ENCODE results near the gene GRID2.

GRID2 gene

DNA sequence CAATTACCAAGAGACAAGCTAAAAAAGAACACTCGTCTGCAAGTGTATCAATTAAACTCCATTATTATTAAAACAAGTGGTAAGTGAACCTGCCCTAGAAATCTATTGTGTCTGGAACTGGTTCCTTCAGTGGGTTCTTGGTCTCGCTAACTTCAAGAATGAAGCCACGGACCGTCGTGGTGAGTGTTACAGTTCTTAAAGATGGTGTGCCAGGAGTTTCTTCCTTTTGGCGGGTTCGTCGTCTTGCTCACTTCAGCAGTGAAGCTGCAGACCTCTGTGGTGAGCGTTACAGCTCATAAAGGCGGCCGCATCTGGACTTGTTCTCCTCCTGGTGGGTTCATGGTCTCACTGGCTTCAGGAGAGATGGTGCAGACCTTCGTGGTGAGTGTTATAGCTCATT, 231.8 kb downstream of the GRID2 start:
- DNase-seq: no peak

DNA sequence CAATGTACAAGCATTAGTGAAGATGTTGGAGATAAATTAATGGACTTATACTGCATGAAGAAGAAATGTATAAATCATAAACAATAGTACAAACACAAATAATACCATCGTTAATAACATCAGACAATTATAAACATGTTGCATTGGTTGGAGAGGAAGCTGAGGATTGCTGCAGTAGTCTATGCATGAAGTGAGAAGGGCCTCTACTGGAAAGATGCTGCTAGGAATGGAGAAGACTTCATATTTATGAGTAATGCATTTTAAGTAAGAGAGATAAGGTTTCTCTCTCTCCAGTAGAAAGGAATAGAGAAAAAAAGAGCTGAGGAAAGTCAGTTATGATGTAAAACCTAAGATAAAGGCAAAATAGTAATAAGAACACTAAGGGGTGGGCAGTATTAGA, 247.8 kb downstream of the GRID2 start:
- no peak for DNase-seq

DNA sequence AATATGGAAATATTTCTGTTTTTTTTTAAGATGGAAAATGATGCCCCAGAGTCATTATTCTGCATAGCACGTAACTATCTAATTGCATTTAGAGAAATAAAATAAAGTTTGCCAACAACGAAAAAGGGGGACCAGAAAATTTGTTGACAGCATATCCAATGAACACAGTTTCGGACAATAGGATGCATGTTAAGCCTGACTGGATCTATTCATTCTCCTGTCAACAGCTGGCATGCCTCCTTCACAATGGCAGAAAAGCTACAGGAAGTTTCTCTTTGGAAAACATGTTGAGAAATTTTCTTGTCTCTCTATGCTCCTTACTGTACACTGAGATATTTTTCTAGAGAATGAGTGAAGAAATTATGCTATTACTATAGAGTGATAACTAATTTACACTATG, 262.5 kb downstream of the GRID2 start:
- DNase-seq: no peak

DNA sequence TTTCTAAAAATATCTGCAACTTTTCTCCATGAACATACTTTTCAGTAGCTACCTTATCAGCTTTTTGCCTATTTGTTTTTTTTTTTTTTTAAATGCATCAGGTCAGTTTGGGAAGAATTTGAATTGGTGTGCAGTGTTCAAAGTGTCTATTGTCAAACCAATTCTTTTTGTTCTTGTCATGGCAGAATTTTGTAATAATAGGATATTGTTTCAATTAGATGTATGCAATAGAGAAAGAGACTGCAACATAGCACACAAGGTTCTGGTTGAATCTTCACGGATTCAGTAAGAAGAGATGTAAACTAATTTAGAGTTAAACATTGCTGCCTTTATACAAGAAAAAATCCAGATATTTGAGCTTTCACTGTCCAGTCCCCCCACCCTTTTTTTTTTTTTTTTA, 277.1 kb downstream of the GRID2 start:
- DNase-seq: no peak

- no peak for DNase-seq
Measured at GRCh38 chr4:92599044-92599443, 295.3 kb downstream of the GRID2 start.

- DNase-seq: no peak
Measured at GRCh38 chr4:92600638-92601037, 296.9 kb downstream of the GRID2 start.

DNA sequence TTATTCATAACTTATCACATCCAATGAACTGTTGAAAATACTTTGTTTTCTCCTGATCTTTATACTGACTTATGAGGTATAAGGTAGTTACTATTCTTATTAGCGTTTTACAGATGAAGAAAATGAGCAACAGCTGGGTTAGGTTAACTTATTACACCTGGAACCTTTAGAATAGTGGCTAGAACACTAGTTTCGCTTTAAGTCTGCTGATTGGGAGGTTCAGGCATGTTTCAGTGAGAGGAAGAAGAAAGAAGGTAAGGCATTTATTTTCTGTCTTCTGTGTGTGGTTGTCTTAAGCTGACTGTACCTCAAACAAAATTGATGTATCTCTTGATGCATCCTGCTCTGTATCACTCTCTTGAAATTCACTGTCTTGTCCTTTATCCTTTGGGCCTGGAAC, 302.5 kb downstream of the GRID2 start:
- DNase-seq: no peak

- no peak for DNase-seq
Measured at GRCh38 chr4:92615049-92615448, 311.3 kb downstream of the GRID2 start.

DNA sequence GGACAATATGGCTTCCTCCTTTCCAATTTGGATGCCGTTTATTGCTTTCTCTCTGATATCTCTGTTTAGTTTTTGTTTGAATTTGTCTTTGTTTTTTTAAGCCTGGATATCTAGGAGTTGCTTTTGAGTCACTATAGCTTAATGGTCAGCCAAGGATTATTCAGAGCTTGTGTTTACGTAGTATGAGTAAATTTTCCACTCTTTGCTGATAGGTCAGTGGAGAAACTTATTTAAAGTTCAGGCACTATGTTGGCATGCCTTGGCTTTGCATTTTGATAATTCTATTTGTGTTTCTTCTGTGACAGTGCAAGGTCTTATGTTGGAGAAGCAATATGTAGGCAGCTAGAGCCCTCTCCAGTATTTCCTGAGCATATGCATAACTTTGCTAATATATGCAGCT, 315.2 kb downstream of the GRID2 start:
- DNase-seq: no peak

DNA sequence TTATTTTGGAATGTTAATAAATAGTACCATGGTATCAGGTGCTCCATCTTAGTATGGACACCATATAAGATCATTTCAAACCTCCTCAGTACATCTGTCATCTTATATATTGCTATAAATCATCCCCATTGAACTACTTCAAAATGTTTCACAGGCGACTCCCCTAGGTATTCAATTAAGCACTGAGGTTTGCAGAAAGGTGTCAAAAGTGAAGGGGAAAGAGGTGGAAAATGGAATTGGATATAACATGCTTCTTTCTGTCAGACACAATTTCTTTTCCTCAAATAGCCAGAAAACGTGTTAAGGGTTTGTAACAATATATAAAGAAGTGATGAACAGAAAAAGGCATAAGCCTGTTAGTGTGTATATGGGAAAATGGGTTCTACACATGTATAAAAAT, 325.5 kb downstream of the GRID2 start:
- no peak for DNase-seq

- DNase-seq: no peak
Measured at GRCh38 chr4:92634882-92635281, 331.1 kb downstream of the GRID2 start.

- no peak for DNase-seq
Measured at GRCh38 chr4:92636038-92636806, 332.5 kb downstream of the GRID2 start.

GRCh38 chr4:92641409-92641808, 337.6 kb downstream of the GRID2 start:
- no peak for DNase-seq

GRCh38 chr4:92646826-92647225, 343.1 kb downstream of the GRID2 start:
- DNase-seq: no peak

DNA sequence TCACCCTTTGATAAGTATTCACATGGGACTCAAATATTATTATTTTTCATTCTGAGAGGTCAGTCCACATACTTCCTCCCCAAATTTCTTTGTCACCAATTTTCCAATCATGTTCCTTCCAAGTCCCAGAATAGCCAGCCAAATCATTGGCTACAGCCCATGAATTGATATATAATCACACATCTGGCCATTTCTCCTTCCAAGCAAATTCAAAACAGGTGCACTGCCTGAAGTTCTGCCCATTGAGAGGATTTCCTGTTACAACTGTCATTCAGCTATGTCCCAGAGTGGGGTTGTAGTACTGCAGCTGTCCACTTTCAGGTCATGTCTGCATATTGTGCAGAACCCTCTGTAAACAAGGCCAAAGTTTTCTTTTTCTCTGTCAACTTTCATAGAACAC, 347.8 kb downstream of the GRID2 start:
- no peak for DNase-seq

DNA sequence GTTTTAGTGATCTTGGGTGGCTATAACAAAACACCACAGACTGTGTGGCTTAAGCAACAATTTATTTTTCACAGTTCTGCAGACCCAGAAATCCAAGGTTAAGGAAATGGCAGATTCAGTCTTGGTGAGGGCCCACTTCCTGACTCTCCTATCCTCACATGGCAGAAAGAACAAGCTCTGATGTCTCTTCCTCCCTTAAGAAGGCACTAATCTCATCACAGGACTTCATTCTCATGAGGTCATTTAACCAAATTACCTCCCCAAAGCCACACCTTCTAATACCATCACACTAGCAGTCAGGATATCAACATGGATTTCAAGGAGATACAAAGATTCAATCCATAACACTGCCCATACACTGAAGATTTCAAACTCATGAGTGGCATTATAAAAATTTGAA, 350.3 kb downstream of the GRID2 start:
- DNase-seq: no peak

DNA sequence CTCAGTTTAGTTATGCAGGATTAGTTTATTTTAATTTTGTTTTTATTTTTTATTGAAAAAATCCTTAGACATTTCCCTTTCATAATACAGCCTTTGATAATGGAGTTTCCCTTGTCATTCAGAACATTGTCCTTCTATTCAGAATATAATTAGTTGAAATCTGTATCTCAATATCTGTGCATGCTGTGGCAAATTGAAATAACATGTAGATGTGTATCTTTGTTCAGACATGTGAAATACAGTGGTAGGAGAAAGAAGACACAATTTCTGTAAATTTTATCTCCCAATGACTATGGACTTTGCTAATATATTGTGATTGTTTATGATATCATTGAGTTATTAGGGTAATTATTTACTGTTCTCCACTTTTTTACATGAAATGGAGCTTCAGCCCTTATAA, 353.9 kb downstream of the GRID2 start:
- DNase-seq: no peak

DNA sequence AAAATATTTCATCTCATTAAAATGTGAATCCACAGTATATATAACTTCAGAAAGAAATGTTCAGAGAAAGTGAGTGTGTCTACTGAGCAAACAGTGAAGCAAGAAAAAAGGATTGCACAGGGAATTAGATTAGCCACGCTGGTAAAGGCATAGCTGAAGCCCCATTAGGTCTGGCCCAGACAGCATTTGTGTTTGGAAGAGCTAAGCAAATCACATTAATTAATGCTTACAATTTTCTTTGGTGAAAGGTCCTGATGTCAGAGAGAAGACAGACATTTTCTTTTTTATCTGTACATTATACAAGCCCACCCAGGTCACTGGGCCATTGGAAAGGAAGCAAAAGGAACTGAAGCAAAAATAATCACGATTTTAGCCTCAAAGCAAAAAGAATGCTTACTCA, 354.6 kb downstream of the GRID2 start:
- no peak for DNase-seq

DNA sequence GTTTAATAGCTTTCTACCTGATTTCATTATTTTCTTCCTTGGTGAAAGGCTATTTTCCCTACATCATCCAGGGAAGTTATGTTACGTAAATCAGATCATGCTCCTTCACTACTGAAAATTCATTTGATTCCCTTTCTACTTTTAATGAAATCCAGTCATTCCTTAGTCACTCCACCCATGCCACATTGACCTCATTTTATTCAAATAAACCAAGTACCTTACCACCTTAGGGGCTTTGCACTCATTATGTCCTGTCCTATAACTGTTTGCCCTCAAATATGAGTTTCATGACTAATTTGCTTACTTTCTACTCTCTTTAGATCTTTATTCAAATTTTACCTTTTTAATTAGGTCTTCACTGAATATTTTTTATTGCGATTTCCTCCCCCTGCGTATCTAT, 374.0 kb downstream of the GRID2 start:
- DNase-seq: no peak

- DNase-seq: no peak
Measured at GRCh38 chr4:92678292-92678691, 374.5 kb downstream of the GRID2 start.

DNA sequence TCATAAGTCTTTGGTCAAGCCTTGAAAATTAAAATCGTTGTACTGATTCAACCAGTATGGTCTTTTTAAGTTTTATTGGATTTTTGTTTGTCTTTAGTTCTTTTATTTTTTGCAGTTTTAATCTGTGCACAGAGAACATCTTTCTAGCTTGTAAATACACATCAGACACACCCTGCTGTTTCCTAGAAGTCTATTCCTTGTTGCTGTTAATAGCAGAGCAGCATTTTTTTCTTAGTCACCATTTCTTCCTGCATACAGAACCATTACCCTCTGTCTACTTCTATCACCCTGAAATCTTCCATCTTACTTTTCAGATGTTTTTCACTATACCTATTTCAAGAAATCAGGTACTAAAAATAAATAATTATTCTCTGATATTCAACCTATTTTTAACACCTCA, 375.4 kb downstream of the GRID2 start:
- no peak for DNase-seq

GRCh38 chr4:92714640-92715039, 410.9 kb downstream of the GRID2 start:
- DNase-seq: no peak

GRCh38 chr4:92733231-92733630, 429.5 kb downstream of the GRID2 start:
- DNase-seq: no peak

DNA sequence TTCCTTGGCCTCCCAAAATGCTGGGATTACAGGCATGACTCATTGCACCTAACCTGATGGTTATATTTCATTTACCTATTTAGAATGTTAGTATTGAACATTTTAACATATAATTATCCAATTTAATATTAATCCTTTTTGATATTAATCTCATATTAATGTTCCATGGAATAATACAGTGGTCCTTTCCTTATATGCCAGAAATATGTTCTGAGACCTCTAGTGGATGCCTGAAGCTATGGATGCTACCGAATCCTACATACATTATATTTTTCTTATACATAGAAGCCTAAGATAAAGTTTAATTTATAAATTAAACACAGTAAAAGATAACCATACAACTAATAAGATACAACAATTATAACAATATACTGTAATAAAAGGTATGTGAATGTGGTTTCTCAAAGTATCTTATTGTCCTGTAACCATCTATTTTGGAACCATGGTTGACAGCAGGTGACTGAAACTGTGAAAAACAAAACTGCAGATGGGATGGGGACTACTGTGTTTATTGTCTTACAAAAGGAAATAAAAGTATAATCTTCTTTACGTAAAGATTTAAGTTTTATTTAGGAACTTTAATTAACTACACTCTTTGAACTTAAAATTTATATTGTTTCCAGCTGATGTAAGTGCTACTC, 431.4 kb downstream of the GRID2 start:
- no peak for DNase-seq

- DNase-seq: no peak
Measured at GRCh38 chr4:92760433-92760832, 456.7 kb downstream of the GRID2 start.
